Thymus (tissue), 11 donors: Measurements from ENCODE around the gene TTLL11. TPM values are rescaled to one million over a fixed set of nuclear protein-coding genes. Genes with fewer than 3 reads are reported as not detected.

Source experiments
- DNase-seq, 9 donors: peaks; one replicate each; pipeline ENCODE4 v3.0.0-alpha.2; 2013; ENCODE audit warnings: low spot score in 9 of 9, low read depth in 6 of 9, missing footprints in 1 of 9
- H3K27ac ChIP-seq, 2 donors: one replicate each; pipeline ENCODE4 v1.5.1; 2013; ENCODE audit warnings: control low read depth in 1 of 2, low read depth in 1 of 2, low read length in 1 of 2, mild to moderate bottlenecking in 1 of 2, moderate library complexity in 1 of 2
- H3K27me3 ChIP-seq, 2 donors: one replicate each; pipeline ENCODE4 v1.5.1; 2013; ENCODE audit warnings: low read length in 1 of 2; ENCODE audit not compliant: control insufficient read depth in 2 of 2, insufficient read depth in 1 of 2
- H3K36me3 ChIP-seq, 2 donors: one replicate each; pipeline ENCODE4 v1.5.1; 2013; ENCODE audit warnings: low read length in 1 of 2, mild to moderate bottlenecking in 1 of 2, moderate library complexity in 1 of 2; ENCODE audit not compliant: control insufficient read depth in 2 of 2, insufficient read depth in 2 of 2
- H3K4me1 ChIP-seq, 2 donors: one replicate each; pipeline ENCODE4 v1.5.1; 2013; ENCODE audit warnings: low read length in 2 of 2; ENCODE audit not compliant: control insufficient read depth in 2 of 2, insufficient read depth in 2 of 2
- H3K4me3 ChIP-seq, 2 donors: one replicate each; pipeline ENCODE4 v1.5.1; 2013; ENCODE audit warnings: low read length in 2 of 2, control low read depth in 1 of 2, mild to moderate bottlenecking in 1 of 2
- H3K9me3 ChIP-seq, 2 donors: one replicate each; pipeline ENCODE4 v1.5.1; 2013; ENCODE audit warnings: low read length in 1 of 2, mild to moderate bottlenecking in 1 of 2; ENCODE audit not compliant: control insufficient read depth in 2 of 2, insufficient read depth in 1 of 2
- WGBS: extraction: QIAGEN DNeasy Blood & Tissue Kit; methylation state at CpG from one replicate; pipeline ENCODE4 v1.1.7; 2013; 5-methylcytosine and 5-hydroxymethylcytosine counted together
- polyA plus RNA-seq: library from polyadenylated mRNA; stranded (reverse); fragments of 200-250 nt; gene quantifications from one replicate; pipeline ENCODE4 v1.2.3, GENCODE V29; 2013
- total RNA-seq: library from RNA; stranded (reverse); fragments of 120-200 nt; gene quantifications from one replicate; pipeline ENCODE4 v1.2.4, GENCODE V29; 2013
- donor health status: healthy.

Gene TTLL11
- total and polyA plus RNA-seq, 2 donors: 2.1 to 4.0 TPM

DNA sequence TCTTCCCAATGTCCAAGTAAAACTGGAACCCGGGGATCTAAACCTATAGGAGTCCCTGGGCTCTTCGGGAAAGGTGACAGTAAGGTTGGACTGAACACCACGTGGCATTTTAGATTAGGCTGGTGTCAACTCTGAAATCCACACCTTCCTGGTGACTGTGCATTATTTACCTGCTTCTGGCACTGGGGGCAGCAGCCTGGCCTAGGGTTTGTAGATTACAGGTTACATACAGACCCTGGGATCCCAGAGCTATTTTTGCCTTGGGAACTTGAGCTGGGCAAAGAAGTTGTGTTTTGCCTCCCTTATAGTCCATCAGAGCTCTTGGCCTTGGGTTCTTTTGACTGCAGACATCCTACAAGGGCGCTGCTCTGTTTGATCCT lies 268.5 kb downstream of the TTLL11 start:
- WGBS: 94% methylated on average over 4 of the region's 4 CpGs
- Histone ChIP-seq H3K4me1 (peaks cover 0 to 40% of the 10 kb centered on the region in 2 donors), H3K27ac (no peak overlapping the region), H3K9me3 (no peaks in the 10 kb centered on the region), H3K4me3 (no peak overlapping the region), H3K36me3 (no peaks in the 10 kb centered on the region), H3K27me3 (no peaks in the 10 kb centered on the region)
- DNase-seq: no peak

DNA sequence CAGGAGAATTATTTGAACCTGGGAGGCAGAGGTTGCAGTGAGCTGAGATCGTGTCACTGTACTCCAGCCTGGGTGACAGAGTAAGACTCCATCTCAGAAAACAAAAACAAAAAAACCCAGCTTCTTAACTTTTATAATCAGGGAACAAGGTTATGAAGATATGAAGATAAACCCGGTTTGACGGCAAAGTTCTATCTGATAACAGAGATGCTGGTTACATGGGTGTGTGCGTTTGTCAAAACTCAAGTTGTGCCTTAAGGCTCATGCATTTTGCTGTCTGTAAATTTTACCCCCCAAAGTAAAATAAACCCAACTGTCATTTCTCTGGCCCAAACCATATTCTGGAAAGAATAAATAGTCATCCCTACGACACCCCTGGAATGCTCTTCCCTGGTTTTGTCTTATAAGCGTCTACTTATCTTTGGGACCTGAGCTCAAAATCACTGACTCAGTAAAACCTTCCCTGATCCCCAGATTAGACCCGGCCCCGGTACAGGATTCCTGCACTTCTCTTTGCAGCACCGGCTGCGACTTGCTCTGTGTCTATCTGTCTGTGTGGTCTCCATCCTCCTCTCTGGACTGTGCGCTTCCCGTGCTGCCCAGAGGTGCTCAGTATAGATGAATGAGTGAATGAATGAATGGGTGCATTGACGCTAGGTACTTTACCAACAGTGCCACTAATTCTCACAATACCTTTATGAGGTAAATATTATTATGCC lies 269.5 kb downstream of the TTLL11 start:
- no peaks in the 10 kb centered on the region for H3K9me3 ChIP-seq
- WGBS: 95% methylated on average over 13 of the region's 13 CpGs
- no peaks in the 10 kb centered on the region for H3K27me3 ChIP-seq
- H3K36me3 ChIP-seq: no peaks in the 10 kb centered on the region
- H3K4me3 ChIP-seq: no peak overlapping the region
- no peak for DNase-seq
- peaks cover 0 to 46% of the 10 kb centered on the region in 2 donors for H3K4me1 ChIP-seq
- no peak overlapping the region for H3K27ac ChIP-seq

DNA sequence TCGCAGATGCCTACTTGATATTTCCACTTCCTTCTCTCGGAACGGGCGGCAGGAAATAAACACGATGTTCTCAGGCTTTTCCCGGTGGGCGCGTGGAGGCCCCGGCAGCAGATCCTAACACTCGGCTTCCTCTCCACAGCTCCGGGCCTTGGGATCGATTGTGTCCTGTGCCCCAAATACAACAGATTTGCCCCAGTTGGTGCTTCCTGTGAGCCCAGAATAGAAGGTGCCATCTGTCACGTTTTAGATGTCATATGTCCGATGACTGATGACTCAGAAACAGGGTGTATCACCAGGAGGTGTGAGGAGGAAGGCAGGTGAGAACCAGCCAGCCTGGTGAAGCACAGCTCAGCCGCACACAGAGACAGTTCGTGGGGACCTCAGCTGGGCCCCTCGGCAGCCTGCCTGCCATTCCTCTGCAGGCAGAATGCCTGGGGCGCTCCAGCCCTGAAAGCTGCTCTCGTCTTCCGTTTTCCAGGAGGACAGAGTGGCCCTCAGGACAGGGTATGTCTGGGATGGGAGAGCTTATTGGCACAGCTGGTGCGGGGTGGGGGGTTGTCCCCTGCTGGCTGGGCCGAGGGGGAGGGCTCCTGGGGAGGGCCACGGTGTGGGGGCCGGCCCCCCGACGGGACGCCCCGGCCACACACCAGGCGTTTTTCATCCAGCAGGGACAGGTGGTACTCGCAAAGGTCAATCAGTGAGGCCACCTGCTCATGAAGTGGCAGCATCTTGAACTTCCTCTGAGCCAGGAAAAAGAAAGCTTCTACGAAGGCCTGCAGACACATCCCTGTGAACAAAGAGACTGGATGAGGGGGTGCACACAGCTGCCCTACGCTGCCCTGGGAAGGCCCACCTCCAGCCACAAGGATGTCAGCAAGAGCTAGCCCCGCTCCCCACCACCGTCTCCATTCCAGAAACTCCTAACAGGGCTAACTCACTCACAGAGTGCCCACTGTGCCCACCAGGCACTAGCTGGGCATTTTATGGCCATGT lies 270.7 kb downstream of the TTLL11 start:
- WGBS: 89% methylated on average over 34 of the region's 34 CpGs
- Histone ChIP-seq H3K36me3 (no peaks in the 10 kb centered on the region), H3K4me1 (peaks cover 0 to 46% of the 10 kb centered on the region in 2 donors), H3K4me3 (no peak overlapping the region), H3K27me3 (no peaks in the 10 kb centered on the region), H3K27ac (no peak overlapping the region), H3K9me3 (no peaks in the 10 kb centered on the region)
- DNase-seq: peak in 1 of 9 donors; percentile 31

GRCh38 chr9:121821326-121821725 lies 271.8 kb downstream of the TTLL11 start:
- H3K36me3 ChIP-seq: no peaks in the 10 kb centered on the region
- 96% methylated on average over 5 of the region's 5 CpGs for WGBS
- no peak for DNase-seq
- H3K4me1 ChIP-seq: peaks cover 0 to 46% of the 10 kb centered on the region in 2 donors
- no peak overlapping the region for H3K27ac ChIP-seq
- no peaks in the 10 kb centered on the region for H3K27me3 ChIP-seq
- no peaks in the 10 kb centered on the region for H3K9me3 ChIP-seq
- H3K4me3 ChIP-seq: no peak overlapping the region

- H3K9me3 ChIP-seq: no peaks in the 10 kb centered on the region
- no peak overlapping the region for H3K4me3 ChIP-seq
- no peaks in the 10 kb centered on the region for H3K27me3 ChIP-seq
- H3K4me1 ChIP-seq: peaks cover 0 to 46% of the 10 kb centered on the region in 2 donors
- 96% methylated on average over 11 of the region's 11 CpGs for WGBS
- no peak for DNase-seq
- no peaks in the 10 kb centered on the region for H3K36me3 ChIP-seq
- H3K27ac ChIP-seq: no peak overlapping the region
Measured at GRCh38 chr9:121820286-121821005, 272.7 kb downstream of the TTLL11 start.

DNA sequence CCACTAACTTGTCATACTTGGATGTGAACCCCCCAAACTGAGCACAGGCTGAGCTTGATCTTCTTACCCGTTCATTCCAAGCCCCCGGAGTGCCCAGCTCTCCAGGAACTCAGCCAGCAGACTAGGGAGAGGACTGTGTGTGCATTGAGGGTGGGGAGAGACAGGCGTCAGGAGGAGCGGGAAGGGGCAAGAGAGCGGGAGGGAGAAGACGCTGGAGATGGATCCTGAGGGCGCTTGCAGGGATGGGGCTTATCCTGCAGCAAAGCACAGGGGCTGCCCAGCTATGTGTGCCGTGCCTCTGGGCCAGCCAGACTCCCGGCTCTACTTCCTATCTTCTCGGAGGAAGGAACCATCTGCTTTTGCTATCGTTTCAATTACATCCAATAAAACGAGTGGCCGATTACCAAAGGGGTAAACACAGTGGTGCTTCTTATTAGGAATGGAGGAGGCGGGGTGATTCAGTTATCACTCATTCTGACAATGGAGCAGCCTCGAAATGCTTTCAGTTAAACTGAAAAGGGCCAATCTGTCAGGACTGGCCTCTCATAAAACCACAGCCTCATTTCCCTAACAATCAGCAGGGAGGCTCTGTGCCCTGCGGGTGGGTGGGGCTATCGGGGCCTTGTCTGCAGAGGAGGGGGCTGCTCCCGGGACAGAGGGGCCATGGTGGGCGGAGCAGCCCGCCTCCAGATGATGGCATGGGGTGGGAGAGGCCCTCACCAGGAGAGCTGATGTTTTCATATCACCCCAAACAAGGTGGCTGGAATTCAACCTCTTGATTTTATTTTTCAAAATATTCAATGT lies 273.5 kb downstream of the TTLL11 start:
- Histone ChIP-seq H3K36me3 (no peaks in the 10 kb centered on the region), H3K27ac (no peak overlapping the region), H3K9me3 (no peaks in the 10 kb centered on the region), H3K27me3 (no peaks in the 10 kb centered on the region), H3K4me3 (no peak overlapping the region), H3K4me1 (peaks cover 0 to 42% of the 10 kb centered on the region in 2 donors)
- 41% methylated on average over 20 of the region's 20 CpGs for WGBS
- DNase-seq: no peak

DNA sequence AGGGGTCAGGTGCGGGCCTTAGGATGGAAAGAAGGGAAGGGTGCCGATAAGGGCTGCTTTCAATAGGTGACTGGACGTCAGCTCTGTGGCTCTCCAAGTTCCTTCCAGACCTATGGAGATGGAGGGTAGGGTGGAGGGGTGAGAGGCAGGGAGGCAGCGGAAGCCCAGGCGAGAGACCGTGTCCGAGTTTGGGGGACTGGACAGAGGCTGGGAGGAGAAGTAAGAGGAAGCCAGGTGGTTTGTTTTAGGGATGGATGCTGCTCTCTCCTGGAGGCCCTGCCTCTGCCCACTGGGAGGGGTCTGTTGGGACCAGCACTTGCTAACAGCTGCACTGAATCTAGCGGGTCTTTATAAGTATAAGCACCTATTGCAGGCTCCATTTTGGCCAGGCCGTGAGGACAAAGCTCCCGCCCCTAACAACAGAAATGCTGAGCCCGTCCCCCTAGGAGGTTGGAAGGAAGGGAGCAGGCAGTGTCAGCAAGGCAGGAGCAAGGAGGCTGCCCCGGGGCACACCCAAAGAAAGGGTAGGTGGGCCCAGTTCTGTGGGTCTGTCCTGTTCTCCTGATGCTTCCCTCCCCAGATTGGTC lies 274.2 kb downstream of the TTLL11 start:
- DNase-seq: no peak
- WGBS: 98% methylated on average over 12 of the region's 12 CpGs
- Histone ChIP-seq H3K9me3 (no peaks in the 10 kb centered on the region), H3K4me1 (peaks cover 0 to 40% of the 10 kb centered on the region in 2 donors), H3K27me3 (no peaks in the 10 kb centered on the region), H3K4me3 (no peak overlapping the region), H3K36me3 (no peaks in the 10 kb centered on the region), H3K27ac (no peak overlapping the region)

GRCh38 chr9:121818016-121818661 lies 275.0 kb downstream of the TTLL11 start:
- no peaks in the 10 kb centered on the region for H3K27me3 ChIP-seq
- H3K9me3 ChIP-seq: no peaks in the 10 kb centered on the region
- peaks cover 0 to 39% of the 10 kb centered on the region in 2 donors for H3K4me1 ChIP-seq
- H3K27ac ChIP-seq: no peak overlapping the region
- H3K36me3 ChIP-seq: no peaks in the 10 kb centered on the region
- 91% methylated on average over 19 of the region's 19 CpGs for WGBS
- no peak for DNase-seq
- no peak overlapping the region for H3K4me3 ChIP-seq
